ENCODE data around the gene STMP1. TPM values are rescaled to one million over a fixed set of nuclear protein-coding genes. Genes with fewer than 3 reads are reported as not detected.

Gene STMP1
- total and polyA plus RNA-seq, 2 experiments from 2014 or later: 23.0 to 78.4 TPM

DNA sequence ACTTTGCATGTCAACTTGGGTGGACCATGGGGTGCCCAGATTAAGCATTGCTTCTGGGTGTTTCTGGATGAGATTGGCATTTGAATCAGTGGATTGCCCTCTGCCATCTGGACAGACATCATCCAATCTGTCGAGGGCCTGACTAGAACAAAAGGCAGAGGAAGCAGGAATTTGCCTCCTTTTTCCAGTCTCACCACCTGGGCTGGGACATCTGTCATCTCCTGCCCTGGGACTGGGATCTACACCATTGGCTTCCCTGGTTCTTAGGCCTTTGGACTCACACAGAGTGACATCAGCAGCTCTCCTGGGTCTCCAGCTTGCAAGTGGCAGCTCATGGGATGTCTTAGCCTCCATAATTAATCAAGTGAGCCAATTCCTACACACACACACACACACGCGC lies 55.4 kb downstream of the STMP1 start:
- ATAC-seq: no peak
- no peak overlapping the region for H2AFZ ChIP-seq
- H3K4me3 ChIP-seq: no peak overlapping the region
- Mint-ChIP-seq H3K4me3 (no peak overlapping the region), H3K27ac (no peak overlapping the region), H3K9me3 (no peaks in the 10 kb centered on the region), H3K27me3 (ENCODE audit: insufficient read depth, low read depth, poor library complexity) (peaks cover 1% of the 10 kb centered on the region), H3K36me3 (ENCODE audit: low read depth) (no peaks in the 10 kb centered on the region), H3K4me1 (peaks cover 8% of the 10 kb centered on the region)
- no peaks in the 10 kb centered on the region for H4K20me1 ChIP-seq (replicated peaks; ENCODE audit: insufficient read depth)
- H3K27ac ChIP-seq (ENCODE audit: low read depth): no peak overlapping the region
- peaks cover 6% of the 10 kb centered on the region; the same call in 1 of the 2 replicates for H3K4me1 ChIP-seq (ENCODE audit: insufficient read depth)
- no peak overlapping the region for H3K4me2 ChIP-seq
- H3K36me3 ChIP-seq (ENCODE audit: insufficient read depth): no peaks in the 10 kb centered on the region; the same call in 1 of the 2 replicates
- no peaks in the 10 kb centered on the region for H3K27me3 ChIP-seq (ENCODE audit: insufficient read depth)
- 0 out of 2 replicates have a peak, but pooled peaks cover 3% of the 10 kb centered on the region for H3F3A ChIP-seq (replicated peaks; ENCODE audit: low read depth)
- no peaks in the 10 kb centered on the region for H3K79me2 ChIP-seq (replicated peaks; ENCODE audit: insufficient read depth)
- H3K9me2 ChIP-seq (ENCODE audit: insufficient read depth): no peaks in the 10 kb centered on the region
- TF ChIP-seq STAT1 (IDR thresholded peaks at IDR 0.05; ENCODE audit: unreplicated experiment): no peak
- TF ChIP-seq, protein P1, sequence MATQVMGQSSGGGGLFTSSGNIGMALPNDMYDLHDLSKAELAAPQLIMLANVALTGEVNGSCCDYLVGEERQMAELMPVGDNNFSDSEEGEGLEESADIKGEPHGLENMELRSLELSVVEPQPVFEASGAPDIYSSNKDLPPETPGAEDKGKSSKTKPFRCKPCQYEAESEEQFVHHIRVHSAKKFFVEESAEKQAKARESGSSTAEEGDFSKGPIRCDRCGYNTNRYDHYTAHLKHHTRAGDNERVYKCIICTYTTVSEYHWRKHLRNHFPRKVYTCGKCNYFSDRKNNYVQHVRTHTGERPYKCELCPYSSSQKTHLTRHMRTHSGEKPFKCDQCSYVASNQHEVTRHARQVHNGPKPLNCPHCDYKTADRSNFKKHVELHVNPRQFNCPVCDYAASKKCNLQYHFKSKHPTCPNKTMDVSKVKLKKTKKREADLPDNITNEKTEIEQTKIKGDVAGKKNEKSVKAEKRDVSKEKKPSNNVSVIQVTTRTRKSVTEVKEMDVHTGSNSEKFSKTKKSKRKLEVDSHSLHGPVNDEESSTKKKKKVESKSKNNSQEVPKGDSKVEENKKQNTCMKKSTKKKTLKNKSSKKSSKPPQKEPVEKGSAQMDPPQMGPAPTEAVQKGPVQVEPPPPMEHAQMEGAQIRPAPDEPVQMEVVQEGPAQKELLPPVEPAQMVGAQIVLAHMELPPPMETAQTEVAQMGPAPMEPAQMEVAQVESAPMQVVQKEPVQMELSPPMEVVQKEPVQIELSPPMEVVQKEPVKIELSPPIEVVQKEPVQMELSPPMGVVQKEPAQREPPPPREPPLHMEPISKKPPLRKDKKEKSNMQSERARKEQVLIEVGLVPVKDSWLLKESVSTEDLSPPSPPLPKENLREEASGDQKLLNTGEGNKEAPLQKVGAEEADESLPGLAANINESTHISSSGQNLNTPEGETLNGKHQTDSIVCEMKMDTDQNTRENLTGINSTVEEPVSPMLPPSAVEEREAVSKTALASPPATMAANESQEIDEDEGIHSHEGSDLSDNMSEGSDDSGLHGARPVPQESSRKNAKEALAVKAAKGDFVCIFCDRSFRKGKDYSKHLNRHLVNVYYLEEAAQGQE (IDR thresholded peaks at IDR 0.05; ENCODE audit: unreplicated experiment): no peak
- no peak for TF ChIP-seq EZH2phosphoT487 (IDR thresholded peaks at IDR 0.05; ENCODE audit: unreplicated experiment)
- TF ChIP-seq, protein P2, sequence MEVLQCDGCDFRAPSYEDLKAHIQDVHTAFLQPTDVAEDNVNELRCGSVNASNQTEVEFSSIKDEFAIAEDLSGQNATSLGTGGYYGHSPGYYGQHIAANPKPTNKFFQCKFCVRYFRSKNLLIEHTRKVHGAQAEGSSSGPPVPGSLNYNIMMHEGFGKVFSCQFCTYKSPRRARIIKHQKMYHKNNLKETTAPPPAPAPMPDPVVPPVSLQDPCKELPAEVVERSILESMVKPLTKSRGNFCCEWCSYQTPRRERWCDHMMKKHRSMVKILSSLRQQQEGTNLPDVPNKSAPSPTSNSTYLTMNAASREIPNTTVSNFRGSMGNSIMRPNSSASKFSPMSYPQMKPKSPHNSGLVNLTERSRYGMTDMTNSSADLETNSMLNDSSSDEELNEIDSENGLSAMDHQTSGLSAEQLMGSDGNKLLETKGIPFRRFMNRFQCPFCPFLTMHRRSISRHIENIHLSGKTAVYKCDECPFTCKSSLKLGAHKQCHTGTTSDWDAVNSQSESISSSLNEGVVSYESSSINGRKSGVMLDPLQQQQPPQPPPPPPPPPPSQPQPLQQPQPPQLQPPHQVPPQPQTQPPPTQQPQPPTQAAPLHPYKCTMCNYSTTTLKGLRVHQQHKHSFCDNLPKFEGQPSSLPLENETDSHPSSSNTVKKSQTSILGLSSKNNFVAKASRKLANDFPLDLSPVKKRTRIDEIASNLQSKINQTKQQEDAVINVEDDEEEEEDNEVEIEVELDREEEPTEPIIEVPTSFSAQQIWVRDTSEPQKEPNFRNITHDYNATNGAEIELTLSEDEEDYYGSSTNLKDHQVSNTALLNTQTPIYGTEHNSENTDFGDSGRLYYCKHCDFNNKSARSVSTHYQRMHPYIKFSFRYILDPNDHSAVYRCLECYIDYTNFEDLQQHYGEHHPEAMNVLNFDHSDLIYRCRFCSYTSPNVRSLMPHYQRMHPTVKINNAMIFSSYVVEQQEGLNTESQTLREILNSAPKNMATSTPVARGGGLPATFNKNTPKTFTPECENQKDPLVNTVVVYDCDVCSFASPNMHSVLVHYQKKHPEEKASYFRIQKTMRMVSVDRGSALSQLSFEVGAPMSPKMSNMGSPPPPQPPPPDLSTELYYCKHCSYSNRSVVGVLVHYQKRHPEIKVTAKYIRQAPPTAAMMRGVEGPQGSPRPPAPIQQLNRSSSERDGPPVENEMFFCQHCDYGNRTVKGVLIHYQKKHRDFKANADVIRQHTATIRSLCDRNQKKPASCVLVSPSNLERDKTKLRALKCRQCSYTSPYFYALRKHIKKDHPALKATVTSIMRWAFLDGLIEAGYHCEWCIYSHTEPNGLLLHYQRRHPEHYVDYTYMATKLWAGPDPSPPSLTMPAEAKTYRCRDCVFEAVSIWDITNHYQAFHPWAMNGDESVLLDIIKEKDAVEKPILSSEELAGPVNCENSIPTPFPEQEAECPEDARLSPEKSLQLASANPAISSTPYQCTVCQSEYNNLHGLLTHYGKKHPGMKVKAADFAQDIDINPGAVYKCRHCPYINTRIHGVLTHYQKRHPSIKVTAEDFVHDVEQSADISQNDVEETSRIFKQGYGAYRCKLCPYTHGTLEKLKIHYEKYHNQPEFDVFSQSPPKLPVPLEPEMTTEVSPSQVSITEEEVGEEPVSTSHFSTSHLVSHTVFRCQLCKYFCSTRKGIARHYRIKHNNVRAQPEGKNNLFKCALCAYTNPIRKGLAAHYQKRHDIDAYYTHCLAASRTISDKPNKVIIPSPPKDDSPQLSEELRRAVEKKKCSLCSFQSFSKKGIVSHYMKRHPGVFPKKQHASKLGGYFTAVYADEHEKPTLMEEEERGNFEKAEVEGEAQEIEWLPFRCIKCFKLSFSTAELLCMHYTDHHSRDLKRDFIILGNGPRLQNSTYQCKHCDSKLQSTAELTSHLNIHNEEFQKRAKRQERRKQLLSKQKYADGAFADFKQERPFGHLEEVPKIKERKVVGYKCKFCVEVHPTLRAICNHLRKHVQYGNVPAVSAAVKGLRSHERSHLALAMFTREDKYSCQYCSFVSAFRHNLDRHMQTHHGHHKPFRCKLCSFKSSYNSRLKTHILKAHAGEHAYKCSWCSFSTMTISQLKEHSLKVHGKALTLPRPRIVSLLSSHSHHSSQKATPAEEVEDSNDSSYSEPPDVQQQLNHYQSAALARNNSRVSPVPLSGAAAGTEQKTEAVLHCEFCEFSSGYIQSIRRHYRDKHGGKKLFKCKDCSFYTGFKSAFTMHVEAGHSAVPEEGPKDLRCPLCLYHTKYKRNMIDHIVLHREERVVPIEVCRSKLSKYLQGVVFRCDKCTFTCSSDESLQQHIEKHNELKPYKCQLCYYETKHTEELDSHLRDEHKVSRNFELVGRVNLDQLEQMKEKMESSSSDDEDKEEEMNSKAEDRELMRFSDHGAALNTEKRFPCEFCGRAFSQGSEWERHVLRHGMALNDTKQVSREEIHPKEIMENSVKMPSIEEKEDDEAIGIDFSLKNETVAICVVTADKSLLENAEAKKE (CRISPR knock-in tag; IDR thresholded peaks at IDR 0.05): no peak
- no peak for TF ChIP-seq ZNF331 (CRISPR knock-in tag; IDR thresholded peaks at IDR 0.05; ENCODE audit: low read depth)
- TF ChIP-seq, protein P3, sequence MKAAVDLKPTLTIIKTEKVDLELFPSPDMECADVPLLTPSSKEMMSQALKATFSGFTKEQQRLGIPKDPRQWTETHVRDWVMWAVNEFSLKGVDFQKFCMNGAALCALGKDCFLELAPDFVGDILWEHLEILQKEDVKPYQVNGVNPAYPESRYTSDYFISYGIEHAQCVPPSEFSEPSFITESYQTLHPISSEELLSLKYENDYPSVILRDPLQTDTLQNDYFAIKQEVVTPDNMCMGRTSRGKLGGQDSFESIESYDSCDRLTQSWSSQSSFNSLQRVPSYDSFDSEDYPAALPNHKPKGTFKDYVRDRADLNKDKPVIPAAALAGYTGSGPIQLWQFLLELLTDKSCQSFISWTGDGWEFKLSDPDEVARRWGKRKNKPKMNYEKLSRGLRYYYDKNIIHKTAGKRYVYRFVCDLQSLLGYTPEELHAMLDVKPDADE (IDR thresholded peaks at IDR 0.05): no peak
- no peak for TF ChIP-seq CREB1 (CRISPR knock-in tag; IDR thresholded peaks at IDR 0.05; ENCODE audit: low read depth)
- TF ChIP-seq NANOG (IDR thresholded peaks at IDR 0.05; ENCODE audit: borderline replicate concordance): no peak
- no peak for TF ChIP-seq EZH2 (IDR thresholded peaks at IDR 0.05; ENCODE audit: low read depth, unreplicated experiment)
- TF ChIP-seq ZNF114 (CRISPR knock-in tag; IDR thresholded peaks at IDR 0.05): no peak
- TF ChIP-seq JUNB (IDR thresholded peaks at IDR 0.05; ENCODE audit: unreplicated experiment): no peak
- no peak for TF ChIP-seq POLR2AphosphoS5 (IDR thresholded peaks at IDR 0.05; ENCODE audit: low read depth)
- TF ChIP-seq, protein P4, sequence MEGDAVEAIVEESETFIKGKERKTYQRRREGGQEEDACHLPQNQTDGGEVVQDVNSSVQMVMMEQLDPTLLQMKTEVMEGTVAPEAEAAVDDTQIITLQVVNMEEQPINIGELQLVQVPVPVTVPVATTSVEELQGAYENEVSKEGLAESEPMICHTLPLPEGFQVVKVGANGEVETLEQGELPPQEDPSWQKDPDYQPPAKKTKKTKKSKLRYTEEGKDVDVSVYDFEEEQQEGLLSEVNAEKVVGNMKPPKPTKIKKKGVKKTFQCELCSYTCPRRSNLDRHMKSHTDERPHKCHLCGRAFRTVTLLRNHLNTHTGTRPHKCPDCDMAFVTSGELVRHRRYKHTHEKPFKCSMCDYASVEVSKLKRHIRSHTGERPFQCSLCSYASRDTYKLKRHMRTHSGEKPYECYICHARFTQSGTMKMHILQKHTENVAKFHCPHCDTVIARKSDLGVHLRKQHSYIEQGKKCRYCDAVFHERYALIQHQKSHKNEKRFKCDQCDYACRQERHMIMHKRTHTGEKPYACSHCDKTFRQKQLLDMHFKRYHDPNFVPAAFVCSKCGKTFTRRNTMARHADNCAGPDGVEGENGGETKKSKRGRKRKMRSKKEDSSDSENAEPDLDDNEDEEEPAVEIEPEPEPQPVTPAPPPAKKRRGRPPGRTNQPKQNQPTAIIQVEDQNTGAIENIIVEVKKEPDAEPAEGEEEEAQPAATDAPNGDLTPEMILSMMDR (conservative IDR thresholded peaks at IDR 0.05; ENCODE audit: low read depth in 2 of 2): no peak
- no peak for DNase-seq (ENCODE audit: low spot score)
